ENCODE data around the gene PPARD.

DNA sequence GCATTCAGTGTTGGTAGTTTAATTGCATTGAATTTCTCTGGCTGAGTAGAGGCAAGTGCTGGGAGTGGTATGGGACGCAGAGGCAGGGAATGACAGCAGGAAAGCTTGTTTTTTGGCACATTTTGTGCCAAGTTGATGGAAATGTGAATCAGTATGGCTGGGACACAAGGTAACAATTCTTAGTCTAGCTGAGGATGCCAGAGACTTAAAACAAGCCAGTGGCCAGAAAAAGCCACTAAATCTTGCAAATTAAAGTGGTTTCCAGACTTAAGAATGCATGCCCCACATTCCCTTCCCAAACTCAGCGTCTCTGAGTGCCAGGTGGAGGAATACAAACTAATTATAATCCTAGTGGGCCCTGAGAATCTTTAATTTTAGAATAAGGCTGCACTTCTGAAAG is 35.9 kb downstream of the PPARD start:
- TF ChIP-seq, protein P1, sequence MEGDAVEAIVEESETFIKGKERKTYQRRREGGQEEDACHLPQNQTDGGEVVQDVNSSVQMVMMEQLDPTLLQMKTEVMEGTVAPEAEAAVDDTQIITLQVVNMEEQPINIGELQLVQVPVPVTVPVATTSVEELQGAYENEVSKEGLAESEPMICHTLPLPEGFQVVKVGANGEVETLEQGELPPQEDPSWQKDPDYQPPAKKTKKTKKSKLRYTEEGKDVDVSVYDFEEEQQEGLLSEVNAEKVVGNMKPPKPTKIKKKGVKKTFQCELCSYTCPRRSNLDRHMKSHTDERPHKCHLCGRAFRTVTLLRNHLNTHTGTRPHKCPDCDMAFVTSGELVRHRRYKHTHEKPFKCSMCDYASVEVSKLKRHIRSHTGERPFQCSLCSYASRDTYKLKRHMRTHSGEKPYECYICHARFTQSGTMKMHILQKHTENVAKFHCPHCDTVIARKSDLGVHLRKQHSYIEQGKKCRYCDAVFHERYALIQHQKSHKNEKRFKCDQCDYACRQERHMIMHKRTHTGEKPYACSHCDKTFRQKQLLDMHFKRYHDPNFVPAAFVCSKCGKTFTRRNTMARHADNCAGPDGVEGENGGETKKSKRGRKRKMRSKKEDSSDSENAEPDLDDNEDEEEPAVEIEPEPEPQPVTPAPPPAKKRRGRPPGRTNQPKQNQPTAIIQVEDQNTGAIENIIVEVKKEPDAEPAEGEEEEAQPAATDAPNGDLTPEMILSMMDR (IDR thresholded peaks at IDR 0.05; ENCODE audit: insufficient read depth, low read length), result no peak
- TF ChIP-seq, protein P2, sequence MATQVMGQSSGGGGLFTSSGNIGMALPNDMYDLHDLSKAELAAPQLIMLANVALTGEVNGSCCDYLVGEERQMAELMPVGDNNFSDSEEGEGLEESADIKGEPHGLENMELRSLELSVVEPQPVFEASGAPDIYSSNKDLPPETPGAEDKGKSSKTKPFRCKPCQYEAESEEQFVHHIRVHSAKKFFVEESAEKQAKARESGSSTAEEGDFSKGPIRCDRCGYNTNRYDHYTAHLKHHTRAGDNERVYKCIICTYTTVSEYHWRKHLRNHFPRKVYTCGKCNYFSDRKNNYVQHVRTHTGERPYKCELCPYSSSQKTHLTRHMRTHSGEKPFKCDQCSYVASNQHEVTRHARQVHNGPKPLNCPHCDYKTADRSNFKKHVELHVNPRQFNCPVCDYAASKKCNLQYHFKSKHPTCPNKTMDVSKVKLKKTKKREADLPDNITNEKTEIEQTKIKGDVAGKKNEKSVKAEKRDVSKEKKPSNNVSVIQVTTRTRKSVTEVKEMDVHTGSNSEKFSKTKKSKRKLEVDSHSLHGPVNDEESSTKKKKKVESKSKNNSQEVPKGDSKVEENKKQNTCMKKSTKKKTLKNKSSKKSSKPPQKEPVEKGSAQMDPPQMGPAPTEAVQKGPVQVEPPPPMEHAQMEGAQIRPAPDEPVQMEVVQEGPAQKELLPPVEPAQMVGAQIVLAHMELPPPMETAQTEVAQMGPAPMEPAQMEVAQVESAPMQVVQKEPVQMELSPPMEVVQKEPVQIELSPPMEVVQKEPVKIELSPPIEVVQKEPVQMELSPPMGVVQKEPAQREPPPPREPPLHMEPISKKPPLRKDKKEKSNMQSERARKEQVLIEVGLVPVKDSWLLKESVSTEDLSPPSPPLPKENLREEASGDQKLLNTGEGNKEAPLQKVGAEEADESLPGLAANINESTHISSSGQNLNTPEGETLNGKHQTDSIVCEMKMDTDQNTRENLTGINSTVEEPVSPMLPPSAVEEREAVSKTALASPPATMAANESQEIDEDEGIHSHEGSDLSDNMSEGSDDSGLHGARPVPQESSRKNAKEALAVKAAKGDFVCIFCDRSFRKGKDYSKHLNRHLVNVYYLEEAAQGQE (IDR thresholded peaks at IDR 0.05; ENCODE audit: insufficient replicate concordance, low read depth), result no peak
- TF ChIP-seq POLR2AphosphoS5 (IDR thresholded peaks at IDR 0.05; ENCODE audit: low read depth), result no peak

All from HL-60 (cell line).